Sigmoid colon (tissue), 4 donors: ENCODE measurements around the gene ZBTB3.

ENCODE experiments used
- EP300 ChIP-seq, 4 donors: sonication (generic); formaldehyde crosslinking; IDR thresholded peaks; one replicate each; pipeline ENCODE4 v1.6.1; 2017; ENCODE audit warnings: antibody characterized with exemption in 4 of 4
- POLR2A ChIP-seq, 2 donors: fragments of 450-650 bp; IDR thresholded peaks; one replicate each; pipeline ENCODE4 v1.6.1; 2016; ENCODE audit warnings: antibody characterized with exemption in 2 of 2, mild to moderate bottlenecking in 2 of 2, moderate library complexity in 2 of 2
- POLR2AphosphoS5 ChIP-seq, 4 donors: sonication (generic); formaldehyde crosslinking; IDR thresholded peaks; one replicate each; pipeline ENCODE4 v1.6.1; 2017; ENCODE audit warnings: antibody characterized with exemption in 4 of 4
- TF ChIP-seq, protein P1 (sequence below), 4 experiments: fragments of 450-650 bp in 3 of 4; fragments of 200-600 bp in 1 of 4; IDR thresholded peaks; one replicate each; pipeline ENCODE4 v1.5.1; 2016 to 2019; ENCODE audit warnings: antibody characterized with exemption in 4 of 4, mild to moderate bottlenecking in 3 of 4, moderate library complexity in 2 of 4

DNA sequence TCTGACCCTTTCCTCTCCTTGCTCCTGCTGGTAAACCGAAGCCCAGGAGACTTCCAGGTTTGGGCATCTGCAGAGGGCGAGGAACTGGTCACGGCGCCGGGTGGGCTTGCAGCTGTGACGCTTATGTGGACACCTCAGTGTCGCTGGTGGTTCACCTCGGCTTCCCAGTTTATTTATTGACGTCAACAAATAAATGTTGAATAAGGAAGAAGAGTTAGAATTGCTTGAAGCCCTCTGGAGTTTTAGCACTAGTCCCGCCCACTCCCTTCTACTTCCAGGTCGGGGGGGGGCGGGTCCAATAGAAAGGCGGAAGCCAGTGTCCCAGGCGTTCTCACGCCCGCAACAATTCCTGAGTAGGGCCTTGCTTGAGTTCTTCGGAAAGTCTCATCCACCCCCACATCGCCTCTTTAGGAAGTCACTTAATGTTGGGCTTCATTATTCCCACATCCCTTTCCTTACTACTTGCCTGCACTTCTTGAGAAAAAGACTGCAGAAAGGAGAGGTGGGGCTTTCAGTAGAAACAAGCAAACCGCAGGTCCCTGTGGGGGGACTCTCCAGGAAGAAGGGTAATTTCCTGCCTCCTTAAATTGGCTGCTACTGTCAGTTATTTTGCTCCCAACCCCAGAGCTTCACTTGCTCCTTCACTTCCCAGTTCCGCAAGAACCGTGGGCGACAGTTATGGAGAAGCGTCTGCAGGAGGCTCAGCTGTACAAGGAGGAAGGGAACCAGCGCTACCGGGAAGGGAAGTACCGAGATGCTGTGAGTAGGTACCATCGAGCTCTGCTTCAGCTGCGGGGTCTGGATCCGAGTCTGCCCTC, 25.6 kb downstream of the ZBTB3 start, which contains the start of gene TTC9C:
- TF ChIP-seq, protein P1, sequence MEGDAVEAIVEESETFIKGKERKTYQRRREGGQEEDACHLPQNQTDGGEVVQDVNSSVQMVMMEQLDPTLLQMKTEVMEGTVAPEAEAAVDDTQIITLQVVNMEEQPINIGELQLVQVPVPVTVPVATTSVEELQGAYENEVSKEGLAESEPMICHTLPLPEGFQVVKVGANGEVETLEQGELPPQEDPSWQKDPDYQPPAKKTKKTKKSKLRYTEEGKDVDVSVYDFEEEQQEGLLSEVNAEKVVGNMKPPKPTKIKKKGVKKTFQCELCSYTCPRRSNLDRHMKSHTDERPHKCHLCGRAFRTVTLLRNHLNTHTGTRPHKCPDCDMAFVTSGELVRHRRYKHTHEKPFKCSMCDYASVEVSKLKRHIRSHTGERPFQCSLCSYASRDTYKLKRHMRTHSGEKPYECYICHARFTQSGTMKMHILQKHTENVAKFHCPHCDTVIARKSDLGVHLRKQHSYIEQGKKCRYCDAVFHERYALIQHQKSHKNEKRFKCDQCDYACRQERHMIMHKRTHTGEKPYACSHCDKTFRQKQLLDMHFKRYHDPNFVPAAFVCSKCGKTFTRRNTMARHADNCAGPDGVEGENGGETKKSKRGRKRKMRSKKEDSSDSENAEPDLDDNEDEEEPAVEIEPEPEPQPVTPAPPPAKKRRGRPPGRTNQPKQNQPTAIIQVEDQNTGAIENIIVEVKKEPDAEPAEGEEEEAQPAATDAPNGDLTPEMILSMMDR (IDR thresholded peaks at IDR 0.05) = no peak
- TF ChIP-seq POLR2A (IDR thresholded peaks at IDR 0.05) (peak; percentile 87), EP300 (IDR thresholded peaks at IDR 0.05) (peak in 1 of 4 donors; percentile 5), POLR2AphosphoS5 (IDR thresholded peaks at IDR 0.05) (peak; percentile 80 to 95 (median 88))
